ENCODE measurements around the gene SRSF11.

The SRSF11 gene

GRCh38 chr1:70231475-70231874 is 10.3 kb downstream of the SRSF11 start:
- ChIA-PET POLR2A (no interaction called here), CTCF (interaction anchor here (1.2 to 4.1 kb wide), 2 partner anchors 10 to 15 kb away, joined by 3 to 13 read pairs; partner anchors contain the start of gene SRSF11)
- TF ChIP-seq CTCF (IDR thresholded peaks at IDR 0.05; ENCODE audit: control extremely low read depth, extremely low read depth, low read depth, missing control alignments): no peak
- DNase-seq (ENCODE audit: extremely low spot score): no peak

- ChIA-PET POLR2A (interaction anchor here (1.4 kb wide), 1 partner anchor 8 kb away, joined by 5 read pairs; no protein-coding TSS in a partner anchor), CTCF (interaction anchor here (1.2 to 4.1 kb wide), 4 partner anchors 12 to 66 kb away, joined by 3 to 14 read pairs (median 8); no protein-coding TSS in a partner anchor)
- no peak for DNase-seq (ENCODE audit: extremely low spot score)
- no peak for TF ChIP-seq CTCF (IDR thresholded peaks at IDR 0.05; ENCODE audit: control extremely low read depth, extremely low read depth, low read depth, missing control alignments)
Measured at GRCh38 chr1:70234733-70235132, 13.6 kb downstream of the SRSF11 start.

GRCh38 chr1:70239940-70240339 is 18.8 kb downstream of the SRSF11 start:
- CTCF ChIA-PET: no interaction called here

GRCh38 chr1:70247122-70247521 is 25.9 kb downstream of the SRSF11 start:
- CTCF ChIA-PET: interaction anchor here (3.9 kb wide), 1 partner anchor 14 kb away, joined by 13 read pairs; no protein-coding TSS in a partner anchor
- TF ChIP-seq CTCF (IDR thresholded peaks at IDR 0.05; ENCODE audit: control extremely low read depth, extremely low read depth, low read depth, missing control alignments): no peak
- no peak for DNase-seq (ENCODE audit: extremely low spot score)
- POLR2A ChIA-PET: no interaction called here

More at GRCh38 chr1:70239940-70240339, 18.8 kb downstream of the SRSF11 start:
- POLR2A ChIA-PET: interaction anchor here (0.7 kb wide), 1 partner anchor 32 kb away, joined by 5 read pairs; no protein-coding TSS in a partner anchor
- TF ChIP-seq CTCF (IDR thresholded peaks at IDR 0.05; ENCODE audit: control extremely low read depth, extremely low read depth, low read depth, missing control alignments): no peak
- no peak for DNase-seq (ENCODE audit: extremely low spot score)

GRCh38 chr1:70247768-70248167 is 26.6 kb downstream of the SRSF11 start:
- ChIA-PET POLR2A (no interaction called here), CTCF (interaction anchor here (3.9 kb wide), 1 partner anchor 14 kb away, joined by 13 read pairs; no protein-coding TSS in a partner anchor)
- TF ChIP-seq CTCF (IDR thresholded peaks at IDR 0.05; ENCODE audit: control extremely low read depth, extremely low read depth, low read depth, missing control alignments): no peak
- DNase-seq (ENCODE audit: extremely low spot score): no peak

GRCh38 chr1:70248729-70249128 is 27.5 kb downstream of the SRSF11 start:
- POLR2A ChIA-PET: no interaction called here

More at GRCh38 chr1:70248729-70249128, 27.5 kb downstream of the SRSF11 start:
- TF ChIP-seq CTCF (IDR thresholded peaks at IDR 0.05; ENCODE audit: control extremely low read depth, extremely low read depth, low read depth, missing control alignments): no peak
- CTCF ChIA-PET: interaction anchor here (1.0 kb wide), 1 partner anchor 62 kb away, joined by 3 read pairs; no protein-coding TSS in a partner anchor
- DNase-seq (ENCODE audit: extremely low spot score): no peak

Measured in GM10248 (cell line).